H1 (cell line): Measurements from ENCODE around the gene SCARB2. TPM values are rescaled to one million over a fixed set of nuclear protein-coding genes. Genes with fewer than 3 reads are reported as not detected.

Source experiments
- CTCF ChIA-PET: fragments of 300-600 bp; sonication (Branson Sonifier 250); formaldehyde crosslinking; loops from one replicate; lab custom pipeline; 2021; ENCODE audit not compliant: partially characterized antibody; lab: Charles Lee
- POLR2A ChIA-PET: fragments of 300-600 bp; sonication (Branson Sonifier 250); formaldehyde crosslinking; loops from one replicate; lab custom pipeline; 2021; ENCODE audit warnings: inconsistent platforms; ENCODE audit not compliant: partially characterized antibody; lab: Charles Lee
- DNase-seq, 2 experiments: peaks; one replicate each; pipeline versions ENCODE4 v3.0.0 to v3.0.0-alpha.2; 2010 to 2022; ENCODE audit warnings: low spot score in 2 of 2, low read depth in 1 of 2, mixed read lengths in 1 of 2
- FAIRE-seq: peaks from 2 replicates; lab custom pipeline; 2011; peaks lifted over from hg19 to GRCh38; lab: Jason Lieb, UNC
- H2AFZ ChIP-seq: 2 replicates; pipeline ENCODE4 v1.8.1; 2012; ENCODE audit warnings: low read length, inconsistent platforms
- H2AK5ac ChIP-seq: 2 replicates; pipeline ENCODE4 v1.6.1; 2013; ENCODE audit warnings: low read depth, low read length
- H2BK120ac ChIP-seq: replicated peaks from 2 replicates; pipeline ENCODE3; 2013; ENCODE audit warnings: low read depth, low read length, inconsistent platforms
- H2BK12ac ChIP-seq: 2 replicates; pipeline ENCODE4 v1.6.1; 2013; ENCODE audit warnings: low read depth, low read length
- H2BK15ac ChIP-seq: 2 replicates; pipeline ENCODE4 v1.6.1; 2013; ENCODE audit warnings: low read length
- H2BK20ac ChIP-seq: 2 replicates; pipeline ENCODE4 v1.6.1; 2013; ENCODE audit warnings: low read length
- H2BK5ac ChIP-seq: 2 replicates; pipeline ENCODE4 v1.6.1; 2013; ENCODE audit warnings: low read depth, low read length
- H3K14ac ChIP-seq: 2 replicates; pipeline ENCODE4 v1.6.1; 2013; ENCODE audit warnings: inconsistent platforms; ENCODE audit not compliant: insufficient read length
- H3K18ac ChIP-seq: 2 replicates; pipeline ENCODE4 v1.6.1; 2013; ENCODE audit warnings: low read length; ENCODE audit errors: extremely low read depth
- H3K23ac ChIP-seq: 2 replicates; pipeline ENCODE4 v1.6.1; 2013; ENCODE audit warnings: inconsistent platforms; ENCODE audit not compliant: insufficient read length
- H3K23me2 ChIP-seq: 2 replicates; pipeline ENCODE4 v1.6.1; 2013; ENCODE audit warnings: low read depth, low read length
- H3K27ac ChIP-seq: 2 replicates; pipeline ENCODE4 v1.6.1; 2011; ENCODE audit warnings: low read depth, low read length, inconsistent platforms
- H3K27me3 ChIP-seq, 4 experiments: replicated peaks in 1 of 4; 1 replicate in 1 of 4; 2 replicates in 3 of 4; pipeline versions ENCODE4 v1.6.1 to v1.8.1; 2011 to 2013; ENCODE audit warnings: low read length in 3 of 4, mild to moderate bottlenecking in 3 of 4, inconsistent platforms in 2 of 4, mixed read lengths in 2 of 4, moderate library complexity in 1 of 4; ENCODE audit not compliant: control insufficient read depth in 3 of 4, insufficient read depth in 3 of 4; ENCODE audit errors: extremely low read depth in 1 of 4
- H3K36me3 ChIP-seq, 4 experiments: 2 replicates each; pipeline versions ENCODE4 v1.6.1 to v1.8.1; 2011 to 2013; ENCODE audit warnings: mild to moderate bottlenecking in 4 of 4, low read length in 3 of 4, moderate library complexity in 2 of 4, control low read depth in 1 of 4, inconsistent platforms in 1 of 4; ENCODE audit not compliant: insufficient read depth in 4 of 4, control insufficient read depth in 2 of 4
- H3K4ac ChIP-seq: replicated peaks from 2 replicates; pipeline ENCODE3; 2013; ENCODE audit warnings: low read length, low read depth, mixed read lengths, inconsistent platforms; ENCODE audit not compliant: insufficient read length
- H3K4me1 ChIP-seq, 4 experiments: replicated peaks in 1 of 4; 1 replicate in 1 of 4; 2 replicates in 3 of 4; pipeline versions ENCODE4 v1.6.1 to v1.8.1; 2011 to 2013; ENCODE audit warnings: low read length in 3 of 4, inconsistent platforms in 2 of 4, mixed read lengths in 1 of 4; ENCODE audit not compliant: insufficient read depth in 4 of 4, control insufficient read depth in 3 of 4
- H3K4me2 ChIP-seq, 2 experiments: 2 replicates each; pipeline versions ENCODE4 v1.6.1 to v1.8.1; 2011 to 2013; ENCODE audit warnings: low read depth in 2 of 2, low read length in 2 of 2, control low read depth in 1 of 2, inconsistent platforms in 1 of 2, mild to moderate bottlenecking in 1 of 2; ENCODE audit not compliant: insufficient read depth in 1 of 2
- H3K4me3 ChIP-seq, 4 experiments: fragments of 200-600, 300-600 bp in 1 of 4; sonication (generic), shearing (Covaris generic), sonication (Bioruptor Twin) in 1 of 4; 2 replicates each; pipeline versions ENCODE4 v1.5.1 to v1.8.1; 2011 to 2016; ENCODE audit warnings: low read length in 4 of 4, low read depth in 3 of 4, control low read depth in 2 of 4, inconsistent platforms in 2 of 4, mild to moderate bottlenecking in 2 of 4, mixed read lengths in 1 of 4, moderate library complexity in 1 of 4; ENCODE audit not compliant: insufficient read depth in 2 of 4; ENCODE audit errors: extremely low read depth in 1 of 4
- H3K56ac ChIP-seq: replicated peaks from 2 replicates; pipeline ENCODE3; 2013; ENCODE audit warnings: low read depth, mild to moderate bottlenecking, mixed read lengths, low read length, inconsistent platforms; ENCODE audit not compliant: insufficient read length
- H3K79me1 ChIP-seq: 2 replicates; pipeline ENCODE4 v1.6.1; 2013; ENCODE audit warnings: low read depth, low read length, control low read depth
- H3K79me2 ChIP-seq, 2 experiments: 2 replicates each; pipeline versions ENCODE4 v1.6.1 to v1.8.1; 2012 to 2013; ENCODE audit warnings: low read length in 2 of 2, mild to moderate bottlenecking in 2 of 2, inconsistent platforms in 1 of 2; ENCODE audit not compliant: insufficient read depth in 2 of 2, control insufficient read depth in 1 of 2
- H3K9ac ChIP-seq, 4 experiments: replicated peaks in 1 of 4; 1 replicate in 1 of 4; 2 replicates in 3 of 4; pipeline versions ENCODE4 v1.6.1 to v1.8.1; 2011 to 2013; ENCODE audit warnings: low read depth in 3 of 4, low read length in 3 of 4, control low read depth in 2 of 4, mild to moderate bottlenecking in 2 of 4, moderate library complexity in 2 of 4, inconsistent platforms in 1 of 4; ENCODE audit errors: extremely low read depth in 1 of 4
- H3K9me3 ChIP-seq, 2 experiments: 2 replicates each; pipeline versions ENCODE4 v1.6.1 to v1.8.1; 2012 to 2013; ENCODE audit warnings: mild to moderate bottlenecking in 2 of 2, moderate library complexity in 2 of 2, control low read depth in 1 of 2, inconsistent platforms in 1 of 2, low read depth in 1 of 2, low read length in 1 of 2, mixed read lengths in 1 of 2; ENCODE audit not compliant: insufficient read depth in 2 of 2
- H4K20me1 ChIP-seq, 2 experiments: replicated peaks in 1 of 2; 2 replicates each; pipeline versions ENCODE3 to v1.8.1; 2011 to 2013; ENCODE audit warnings: inconsistent platforms in 2 of 2, low read length in 2 of 2, mild to moderate bottlenecking in 1 of 2; ENCODE audit not compliant: insufficient read depth in 2 of 2, control insufficient read depth in 1 of 2
- H4K5ac ChIP-seq: 2 replicates; pipeline ENCODE4 v1.6.1; 2013; ENCODE audit warnings: low read length, low read depth, mixed read lengths, inconsistent platforms; ENCODE audit not compliant: insufficient read length
- H4K8ac ChIP-seq: 2 replicates; pipeline ENCODE4 v1.8.0; 2013; ENCODE audit warnings: mild to moderate bottlenecking, moderate library complexity, low read length, inconsistent platforms; ENCODE audit not compliant: insufficient read depth; ENCODE audit errors: extremely low read depth
- H4K91ac ChIP-seq: replicated peaks from 2 replicates; pipeline ENCODE3; 2013; ENCODE audit warnings: low read length, mixed read lengths, inconsistent platforms; ENCODE audit not compliant: insufficient read length
- ASH2L ChIP-seq: fragments of 200-600, 300-600 bp; sonication (generic); IDR thresholded peaks from one replicate; pipeline ENCODE4 v1.7.1; 2017; ENCODE audit warnings: low read length
- BRCA1 ChIP-seq: IDR thresholded peaks from 2 replicates; pipeline ENCODE4 v1.6.1; 2012; ENCODE audit warnings: low read depth, low read length, improper control_type of control experiment
- CBX8 ChIP-seq: fragments of 300-800, 300-1000 bp; sonication (generic); IDR thresholded peaks from 2 replicates; pipeline ENCODE4 v1.7.1; 2016; ENCODE audit warnings: low read depth, low read length, borderline replicate concordance
- EGR1 ChIP-seq: IDR thresholded peaks from 2 replicates; pipeline ENCODE4 v1.6.1; 2011; ENCODE audit warnings: low read depth, low read length, borderline replicate concordance
- FOSL1 ChIP-seq: IDR thresholded peaks from 2 replicates; pipeline ENCODE4 v1.6.1; 2011; ENCODE audit warnings: mild to moderate bottlenecking, low read depth, low read length, moderate library complexity; ENCODE audit not compliant: insufficient read depth
- MAFK ChIP-seq: IDR thresholded peaks from 2 replicates; pipeline ENCODE4 v1.6.1; 2012; ENCODE audit warnings: low read depth, mild to moderate bottlenecking, improper control_type of control experiment, low read length
- SIX5 ChIP-seq: IDR thresholded peaks from 2 replicates; pipeline ENCODE4 v1.6.1; 2011; ENCODE audit warnings: mild to moderate bottlenecking, low read depth, low read length
- TEAD4 ChIP-seq: IDR thresholded peaks from 2 replicates; pipeline ENCODE4 v1.6.1; 2012; ENCODE audit warnings: low read depth, low read length, inconsistent platforms, mixed read lengths
- ZNF274 ChIP-seq: IDR thresholded peaks from 2 replicates; pipeline ENCODE4 v1.7.0; 2012; ENCODE audit warnings: low read length, borderline replicate concordance; ENCODE audit errors: extremely low read depth
- WGBS, 2 experiments: shearing (Covaris generic) in 1 of 2; methylation state at CpG; one replicate each; pipeline versions ENCODE4 v1.1.6 to v1.1.7; 2013 to 2015; ENCODE audit warnings: low lambda C conversion rate in 2 of 2, mixed read lengths in 2 of 2, inconsistent platforms in 1 of 2, low coverage in 1 of 2, missing lambda C conversion rate in 1 of 2; ENCODE audit not compliant: insufficient replicate concordance in 2 of 2, insufficient coverage in 1 of 2, insufficient read length in 1 of 2; ENCODE audit errors: extremely low coverage in 1 of 2, missing lambda C conversion rate in 1 of 2; 5-methylcytosine and 5-hydroxymethylcytosine counted together
- polyA plus RNA-seq, 7 experiments: library from polyadenylated mRNA; depleted of rRNA in 3 of 7; stranded (reverse) in 5 of 7; unstranded in 2 of 7; fragments of >200 nt in 5 of 7; fragments of 200-250 nt in 2 of 7; gene quantifications; 1 replicate in 5 of 7; 2 replicates in 1 of 7; 4 replicates in 1 of 7; pipeline versions ENCODE4 v1.2.1 to v1.2.3, GENCODE V29; 2011 to 2013; ENCODE audit warnings: missing spikeins in 2 of 7, mixed read lengths in 2 of 7
- total RNA-seq: library from RNA; stranded (reverse); fragmentation: NEBNext Ultra II Directional; extraction: Animal tissue kit (Norgen Biotek cat#: 25700); gene quantifications from 2 replicates; pipeline ENCODE4 v1.2.1, GENCODE V29; 2021
- TF ChIP-seq, protein P1 (sequence below): IDR thresholded peaks from 2 replicates; pipeline ENCODE4 v1.6.1; 2011; ENCODE audit warnings: low read depth, mild to moderate bottlenecking, low read length; ENCODE audit not compliant: insufficient read depth

The SCARB2 gene
- total and polyA plus RNA-seq, 2 of the 8 experiments (the other 6 are each of a cell fraction or from before 2014, with no cell fraction given) = 18.5 to 35.7 TPM

DNA sequence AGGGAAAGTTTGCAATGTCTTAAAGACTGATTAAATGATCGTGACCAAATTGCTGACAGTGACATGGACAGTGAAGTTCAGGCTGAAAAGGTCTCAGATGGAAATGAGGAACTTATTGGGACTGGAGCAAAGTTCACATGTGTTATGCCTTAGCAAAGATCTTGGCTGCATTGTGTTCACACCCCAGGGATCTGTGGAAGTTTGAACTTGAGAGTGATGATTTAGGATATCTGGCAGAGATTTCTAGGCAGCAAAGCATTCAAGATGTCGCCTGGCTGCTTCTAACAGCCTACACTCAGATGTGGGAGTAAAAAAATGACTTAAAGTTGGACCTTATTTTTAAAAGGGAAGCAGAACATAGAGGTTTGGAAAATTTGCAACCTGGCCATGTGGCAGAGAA is 21.4 kb downstream of the SCARB2 start:
- ChIA-PET CTCF (no interaction called here), POLR2A (no interaction called here)
- no peak for FAIRE-seq
- Histone ChIP-seq H4K8ac (no peak overlapping the region), H3K79me2 (no peaks in the 10 kb centered on the region; a peak in 1 of 4 replicates), H3K23me2 (no peaks in the 10 kb centered on the region), H3K36me3 (peaks cover 0 to 28% (median 13%) of the 10 kb centered on the region in 4 experiments; a peak in 4 of 8 replicates), H2AFZ (no peak overlapping the region), H3K79me1 (0 out of 2 replicates have a peak, but pooled peaks cover 4% of the 10 kb centered on the region), H3K14ac (no peak overlapping the region), H3K27ac (no peak overlapping the region), H3K9ac (no peak overlapping the region), H3K4me3 (no peak overlapping the region), H2BK20ac (no peak overlapping the region), H3K4ac (no peak overlapping the region), H2AK5ac (no peak overlapping the region), H4K5ac (no peak overlapping the region), H3K23ac (no peak overlapping the region), H2BK12ac (no peak overlapping the region), H4K91ac (no peak overlapping the region), H2BK5ac (no peak overlapping the region), H3K18ac (no peak overlapping the region), H3K56ac (no peak overlapping the region), H3K4me2 (no peak overlapping the region), H3K4me1 (no peaks in the 10 kb centered on the region), H2BK15ac (no peak overlapping the region), H4K20me1 (no peaks in the 10 kb centered on the region), H3K27me3 (no peaks in the 10 kb centered on the region), H3K9me3 (peaks cover 14 to 16% of the 10 kb centered on the region in 2 experiments; a peak in 3 of 4 replicates), H2BK120ac (no peak overlapping the region)
- 94% methylated on average over 2 of the region's 2 CpGs; no CpG with 5 or more reads in 1 of the 2 experiments for WGBS, 2 experiments
- no peak for DNase-seq
- no peak for TF ChIP-seq BRCA1
- TF ChIP-seq SIX5 = no peak
- no peak for TF ChIP-seq TEAD4
- no peak for TF ChIP-seq CBX8
- TF ChIP-seq, protein P1, sequence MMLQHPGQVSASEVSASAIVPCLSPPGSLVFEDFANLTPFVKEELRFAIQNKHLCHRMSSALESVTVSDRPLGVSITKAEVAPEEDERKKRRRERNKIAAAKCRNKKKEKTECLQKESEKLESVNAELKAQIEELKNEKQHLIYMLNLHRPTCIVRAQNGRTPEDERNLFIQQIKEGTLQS = no peak
- no peak for TF ChIP-seq ZNF274
- TF ChIP-seq MAFK = no peak
- TF ChIP-seq ASH2L = no peak
- TF ChIP-seq EGR1 = no peak
- TF ChIP-seq FOSL1 = no peak
